Activated CD4-positive, alpha-beta T cell treated with anti-CD3 and anti-CD28 coated beads, Interleukin-2, amount 50 U/mL, for 1 hour (primary cell): Measurements from ENCODE around the gene KATNAL1.

Experiments
- DNase-seq: peaks from one replicate; pipeline ENCODE4 v3.0.0-alpha.2; 2020

The KATNAL1 gene

DNA sequence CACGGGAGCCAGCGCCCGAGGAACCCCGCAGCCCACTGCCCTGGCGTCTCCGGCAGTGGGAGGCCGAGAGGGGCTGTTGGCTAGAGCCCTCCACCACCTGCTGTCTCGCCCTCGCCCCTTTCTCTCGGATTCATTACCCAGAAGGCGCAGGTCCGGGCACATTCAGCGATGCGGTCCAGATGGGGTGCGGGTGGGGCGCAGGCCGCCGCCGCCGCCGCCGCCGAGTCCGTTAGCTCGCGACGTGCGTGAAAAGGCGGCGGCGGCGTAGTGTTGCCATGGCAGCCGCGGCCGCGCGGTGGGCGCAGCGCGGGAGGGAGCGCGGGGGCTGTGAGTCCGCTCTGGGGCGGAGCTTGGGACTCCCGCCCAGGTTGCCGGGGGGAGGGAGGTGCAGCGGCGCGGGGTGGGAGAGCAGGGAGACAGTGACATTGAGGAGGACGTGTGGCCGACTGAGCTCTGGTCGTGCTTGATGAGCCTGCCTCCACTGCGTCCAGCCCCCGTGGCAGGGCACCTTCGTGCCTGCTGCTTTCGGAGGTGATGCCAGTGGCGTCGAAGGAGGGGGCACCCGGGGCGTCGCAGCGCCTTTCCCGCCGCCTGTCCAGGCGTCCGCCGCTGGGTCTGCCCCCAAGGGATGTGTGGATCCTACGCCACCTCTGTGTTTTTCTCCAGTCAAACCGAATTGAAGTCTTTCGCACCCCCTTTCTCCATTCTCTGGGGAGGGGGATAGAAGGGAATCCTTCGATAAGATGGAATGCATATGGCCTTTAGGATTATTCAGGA lies at the start of gene KATNAL1:
TSS of gene KATNAL1 (minus strand) at position 358 of the 777 bp plus-strand sequence. CDS start 23,774 bp downstream, outside the sequence.
- DNase-seq, result peak; percentile 61

DNA sequence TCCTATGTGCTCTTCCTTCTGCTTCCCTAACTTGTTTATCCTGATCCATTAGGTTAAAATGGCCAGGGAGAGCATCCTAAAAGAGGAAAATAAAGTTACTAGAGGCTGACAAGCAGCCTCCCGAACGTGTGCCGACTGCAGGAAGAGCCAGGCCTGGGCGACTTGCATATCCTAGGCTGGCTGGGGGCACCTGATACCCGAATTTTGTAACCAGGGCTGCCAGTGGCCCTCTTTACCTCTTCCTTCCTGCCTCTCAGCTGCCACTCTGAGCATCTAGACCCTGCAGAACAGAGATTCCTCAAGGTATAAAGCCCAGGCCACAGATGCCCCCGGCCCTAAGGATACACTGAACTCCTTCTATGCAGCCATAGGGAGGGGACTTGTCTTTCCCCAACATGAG lies 48.5 kb upstream of the KATNAL1 start:
- no peak for DNase-seq

DNA sequence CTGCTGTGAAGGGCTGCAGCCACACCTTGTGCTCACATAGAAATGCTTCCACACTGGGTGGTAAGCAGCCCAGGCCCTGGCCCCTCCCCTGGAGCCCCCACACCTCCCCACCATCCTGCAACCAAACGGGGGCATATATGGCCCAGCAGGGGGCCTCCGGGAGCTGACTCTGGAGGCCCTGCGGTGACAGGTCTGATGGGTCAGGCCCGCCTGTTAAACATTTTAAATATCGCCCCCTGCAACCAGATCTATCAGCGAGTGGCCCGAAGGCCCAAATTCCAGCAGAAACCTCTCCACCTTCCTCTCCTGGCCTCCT lies 48.0 kb upstream of the KATNAL1 start:
- peak; percentile 29 for DNase-seq

DNA sequence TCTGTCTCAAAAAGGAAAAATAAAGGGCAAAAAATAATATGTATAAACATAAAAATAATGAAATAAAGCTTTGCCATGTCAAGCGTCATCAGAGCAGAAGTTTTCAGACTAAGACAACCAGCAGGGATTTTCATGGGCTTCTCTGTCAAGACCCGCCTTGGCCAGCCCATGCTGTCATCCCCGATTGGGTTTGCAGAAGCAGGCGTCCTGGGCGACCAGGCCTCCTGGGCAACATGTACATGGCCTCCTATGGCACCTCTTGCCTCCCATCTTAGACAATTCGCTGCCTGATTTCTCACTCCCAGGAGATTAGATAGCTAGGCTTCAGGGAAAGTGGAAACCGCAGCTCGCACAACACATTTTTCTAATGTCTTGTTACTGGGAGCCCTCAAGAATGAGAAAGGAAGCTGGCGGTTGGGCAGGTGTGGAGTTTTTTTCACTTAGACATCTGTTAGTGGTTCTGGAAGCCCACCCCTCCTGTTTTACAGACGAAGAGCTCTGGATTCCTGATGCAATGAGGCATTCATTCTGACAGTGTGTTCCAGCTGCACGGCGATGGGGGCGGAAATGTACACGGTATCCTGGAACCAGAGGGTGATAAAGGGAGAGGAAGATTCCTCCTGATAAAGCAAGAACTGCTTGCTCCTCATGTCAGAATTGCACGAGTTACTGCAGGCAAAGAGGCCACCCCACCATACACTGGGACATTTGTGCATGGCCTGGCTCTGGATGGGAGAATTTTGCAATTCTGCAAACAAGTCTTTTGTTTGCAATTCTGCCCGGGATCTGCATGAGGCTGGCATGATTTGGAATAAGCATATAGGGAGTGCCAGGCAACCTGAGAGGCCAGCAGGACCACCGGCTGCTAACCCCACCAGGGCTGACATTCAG lies 47.4 kb upstream of the KATNAL1 start:
- no peak for DNase-seq

GRCh38 chr13:30353471-30354215 lies 46.3 kb upstream of the KATNAL1 start:
- no peak for DNase-seq

DNA sequence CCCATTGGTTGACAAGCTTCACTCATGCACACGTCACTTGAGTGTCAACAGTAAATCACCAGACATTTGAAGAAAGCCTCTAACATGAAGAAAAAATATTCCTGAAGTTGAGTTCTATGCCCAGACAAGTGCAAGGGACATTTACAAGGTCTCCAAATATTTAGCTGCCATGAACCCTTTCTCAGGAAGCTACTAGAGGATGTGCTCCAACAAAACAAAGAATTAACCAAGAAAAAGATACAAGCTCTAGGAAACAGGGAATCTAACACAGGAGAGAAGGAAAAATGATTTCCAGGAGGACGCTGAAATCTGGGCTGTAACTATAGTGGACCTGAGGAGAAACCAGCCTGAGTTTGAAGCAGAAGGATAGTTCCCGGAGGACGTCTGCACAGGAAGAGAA lies 45.7 kb upstream of the KATNAL1 start:
- DNase-seq, result no peak

DNA sequence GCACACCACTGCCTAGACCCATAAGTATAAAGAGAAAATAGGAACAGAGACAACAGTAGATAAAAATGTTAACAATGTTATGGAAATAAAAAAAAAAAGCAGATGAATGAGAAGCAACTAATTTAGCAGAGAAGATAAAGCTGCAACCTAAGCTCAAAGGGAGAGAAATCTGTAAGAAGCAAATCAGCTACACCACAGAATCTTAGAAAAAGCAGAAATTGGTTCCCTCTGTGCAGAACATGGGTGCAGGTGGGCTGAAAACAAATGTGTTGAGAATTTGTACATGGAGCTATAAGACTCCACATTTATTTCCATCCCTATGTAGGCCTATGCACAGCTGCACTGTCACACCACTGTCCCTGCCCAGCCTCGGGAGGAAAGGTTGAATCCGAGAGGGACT lies 44.8 kb upstream of the KATNAL1 start:
- no peak for DNase-seq

- no peak for DNase-seq
Observed at GRCh38 chr13:30346789-30347167, 39.4 kb upstream of the KATNAL1 start.

DNA sequence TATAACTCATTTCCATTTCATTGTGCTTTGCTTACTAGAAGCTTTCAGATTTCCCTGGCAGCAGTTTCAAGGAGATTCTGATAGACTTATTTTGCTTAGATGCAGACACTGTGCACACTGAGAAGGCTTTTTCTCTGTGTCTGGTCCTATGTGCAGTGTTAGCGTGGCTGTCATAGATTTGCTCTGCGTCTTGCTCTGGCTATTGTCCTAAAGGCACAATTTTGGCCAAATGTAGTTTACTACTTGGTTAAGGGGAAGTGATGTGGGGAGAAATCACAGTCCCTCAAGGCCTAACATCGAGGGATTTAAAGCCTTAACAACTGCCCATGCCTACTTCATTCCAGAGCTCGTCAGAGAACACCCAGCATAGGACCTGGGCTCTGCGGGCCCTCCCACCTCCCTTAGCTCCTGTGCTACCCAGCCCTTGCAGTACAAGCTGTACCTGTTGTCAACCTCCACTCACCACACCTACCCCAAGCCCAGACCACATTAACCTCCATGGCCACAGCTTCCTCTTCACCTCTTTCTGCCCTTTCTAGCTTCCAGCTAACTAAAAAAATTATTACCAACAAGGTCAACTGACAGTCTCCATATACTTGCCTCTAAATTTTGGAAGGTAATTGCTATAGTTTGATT lies 38.9 kb upstream of the KATNAL1 start:
- DNase-seq, result peak; percentile 35

DNA sequence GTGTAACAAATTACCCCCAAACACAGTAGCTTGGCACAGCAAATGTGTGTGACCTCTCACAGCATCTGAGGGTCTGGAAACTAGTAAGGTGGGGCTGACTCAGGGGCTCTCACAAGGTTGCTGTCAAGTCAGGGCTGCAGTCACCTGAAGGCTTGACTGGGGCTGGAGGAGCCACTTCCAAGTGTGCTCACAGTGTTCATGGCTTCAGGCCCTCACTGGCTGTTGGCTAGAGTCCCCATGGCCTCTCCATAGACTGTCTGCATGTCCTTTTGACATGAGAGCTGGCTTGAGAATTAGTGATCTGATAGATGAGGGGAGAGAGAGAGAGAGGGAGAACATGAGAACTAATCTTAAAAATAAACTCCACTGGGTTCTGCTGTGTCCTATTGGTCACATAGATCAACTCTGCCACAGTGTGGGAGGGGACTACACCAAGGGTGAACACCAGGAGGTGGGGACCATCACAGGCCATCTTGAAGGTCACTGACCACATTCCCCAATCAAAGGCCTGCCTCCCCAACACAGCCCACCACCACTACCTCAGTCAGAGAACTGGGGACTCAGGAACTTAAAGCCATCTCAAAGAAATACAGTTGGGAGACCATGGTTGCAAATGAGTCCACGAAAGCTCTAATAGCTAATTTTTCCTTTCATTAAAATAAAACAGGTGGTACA lies 38.2 kb upstream of the KATNAL1 start:
- DNase-seq, result no peak

DNA sequence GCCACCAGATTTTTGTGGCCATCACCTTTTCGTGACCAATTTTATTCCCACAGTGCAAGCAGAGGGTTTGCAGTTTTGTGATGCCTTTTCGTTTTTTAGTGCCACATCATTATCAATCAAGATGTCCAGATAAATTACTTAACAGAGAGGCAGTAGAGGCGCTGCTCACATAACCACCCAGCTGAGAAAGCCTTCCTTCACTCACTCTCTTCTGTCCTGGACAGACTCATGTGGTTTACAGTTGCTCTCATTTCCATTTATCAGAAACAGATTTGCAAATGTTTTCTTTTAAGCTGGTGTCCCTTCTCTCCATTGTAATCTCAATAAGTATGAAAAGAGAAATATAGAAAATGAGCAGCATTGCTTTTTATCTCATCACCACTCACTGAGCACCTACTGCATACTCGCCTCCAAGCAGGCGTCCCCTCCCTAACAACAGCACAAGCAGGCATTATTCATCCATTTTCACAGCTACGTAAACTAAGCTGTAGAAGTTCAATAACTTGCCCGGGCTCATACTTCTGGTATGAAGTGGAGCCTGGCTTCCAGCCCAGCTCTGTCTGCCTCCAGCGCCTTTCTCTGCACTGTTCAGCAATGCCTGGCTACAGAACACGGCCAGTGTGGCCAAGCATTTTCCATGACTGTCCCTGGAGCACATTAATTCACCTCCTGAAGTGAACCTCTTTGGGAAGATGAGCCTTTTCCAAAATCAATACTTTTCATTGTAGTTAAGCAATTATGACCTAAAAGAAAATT lies 34.6 kb upstream of the KATNAL1 start:
- DNase-seq, result no peak

DNA sequence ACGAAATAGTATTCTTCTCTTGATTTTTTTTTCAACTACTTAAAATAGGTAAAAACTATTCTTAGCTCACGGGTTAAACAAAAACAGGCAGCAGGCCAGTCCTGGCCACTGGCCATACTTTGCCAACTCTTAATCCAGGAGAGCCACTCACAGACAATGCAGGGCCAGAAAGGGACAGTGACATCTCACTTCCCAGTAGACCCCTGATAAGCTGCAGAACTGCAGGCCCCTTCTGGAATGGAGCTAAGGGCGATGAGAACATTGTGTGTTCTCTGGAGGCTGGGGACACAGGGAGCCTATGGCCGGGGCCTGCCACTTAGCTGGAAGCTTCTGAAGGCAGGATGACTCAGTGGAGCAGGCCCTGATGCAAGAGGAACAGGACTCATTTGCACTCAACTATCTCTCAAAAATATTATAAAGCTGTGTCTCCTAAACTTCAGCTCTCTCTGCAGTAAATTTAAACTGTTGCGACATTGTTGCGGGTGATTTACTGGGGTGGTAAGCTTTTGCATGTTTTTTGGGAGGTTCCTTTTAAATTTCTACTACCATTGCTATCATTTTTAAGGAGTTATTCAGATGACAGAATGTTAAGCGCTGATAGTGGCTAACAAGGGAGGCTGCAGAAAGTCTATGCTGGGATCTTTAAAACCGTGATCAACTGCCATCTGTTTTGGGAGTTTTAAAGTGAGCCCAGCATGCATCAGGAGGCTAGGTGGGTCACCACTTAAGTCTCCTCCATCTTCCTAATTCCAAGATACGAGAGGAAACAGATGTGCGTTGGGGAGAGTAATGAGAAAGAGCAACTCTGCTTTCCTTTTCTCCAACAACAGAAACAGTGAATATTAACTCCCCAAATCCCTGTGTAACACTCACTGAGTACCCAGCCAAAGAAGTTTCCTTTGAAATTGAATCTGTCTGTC lies 33.2 kb upstream of the KATNAL1 start:
- DNase-seq, result no peak

- DNase-seq, result no peak
Observed at GRCh38 chr13:30339738-30340330, 32.5 kb upstream of the KATNAL1 start.

GRCh38 chr13:30338952-30339351 lies 31.6 kb upstream of the KATNAL1 start:
- no peak for DNase-seq

GRCh38 chr13:30338331-30338851 lies 31.0 kb upstream of the KATNAL1 start:
- DNase-seq, result no peak

DNA sequence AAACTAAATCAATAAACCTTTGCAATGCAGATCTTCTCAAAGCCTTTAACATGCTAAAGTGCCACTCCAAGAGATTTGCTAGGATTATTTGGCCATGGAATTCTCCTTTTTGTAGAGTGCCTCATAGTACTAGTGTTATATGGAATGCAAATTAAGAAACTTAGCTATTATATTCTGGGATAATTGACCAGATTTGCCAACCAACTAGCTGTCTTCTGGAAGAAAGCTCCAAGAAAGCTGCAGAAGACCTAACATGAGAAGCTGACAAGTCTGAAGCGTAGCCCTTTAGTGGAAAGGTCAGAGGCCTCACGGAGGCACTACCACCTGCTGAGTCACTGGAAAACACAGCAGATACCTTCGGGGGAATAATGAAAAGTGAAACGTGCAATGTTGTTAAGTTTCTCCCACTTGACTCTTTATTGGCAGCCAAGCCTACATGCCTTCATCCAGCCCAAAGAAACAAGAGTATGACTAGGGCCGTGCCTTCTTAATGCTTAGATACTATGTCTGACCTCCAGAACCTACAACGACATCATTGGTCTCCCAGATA lies 29.8 kb upstream of the KATNAL1 start:
- no peak for DNase-seq

DNA sequence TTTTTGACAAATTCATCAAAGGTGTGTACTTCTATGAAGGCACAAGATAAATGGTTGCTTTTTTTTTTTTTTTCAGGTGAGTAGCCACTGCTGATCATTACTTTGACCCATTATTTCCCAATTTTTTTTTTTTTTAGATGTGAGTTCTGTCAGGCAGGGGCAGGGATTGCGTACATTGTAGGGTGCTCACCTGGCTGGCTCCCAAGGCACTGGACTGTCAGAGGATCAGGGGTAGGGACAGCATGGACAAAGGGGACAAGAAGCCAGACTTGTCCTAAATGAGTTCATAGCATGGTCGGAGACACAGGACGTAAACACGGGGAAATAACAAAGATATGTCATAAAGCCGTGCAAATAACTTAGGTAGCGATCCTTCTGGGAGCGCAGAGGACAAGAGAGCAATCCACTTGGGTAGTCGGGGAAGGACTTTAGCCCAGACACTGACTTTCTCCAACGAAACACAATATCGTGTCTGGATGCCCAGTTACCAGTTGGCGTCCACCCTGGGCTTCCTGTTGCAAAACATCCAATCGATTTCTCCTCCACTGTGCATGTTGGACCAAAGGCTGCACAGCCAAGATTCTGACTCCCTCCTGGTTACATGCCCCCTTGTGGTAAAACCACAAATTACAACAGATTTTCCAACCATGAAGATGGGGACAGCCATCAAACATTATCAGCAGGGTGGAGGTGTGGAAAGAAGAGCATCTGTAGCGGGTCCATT lies 27.5 kb upstream of the KATNAL1 start:
- DNase-seq, result no peak

- no peak for DNase-seq
Observed at GRCh38 chr13:30333616-30334015, 26.3 kb upstream of the KATNAL1 start.
